ENCODE results near the gene NAXD.

GRCh38 chr13:110652764-110653163, 37.4 kb downstream of the NAXD start:
- TF ChIP-seq CTCF (IDR thresholded peaks at IDR 0.05; ENCODE audit: low read depth, low read length), result no peak
- TF ChIP-seq EZH2phosphoT487 (IDR thresholded peaks at IDR 0.05; ENCODE audit: low read depth), result no peak
